GM21529 (cell line): ENCODE results near the gene BCOR.

Experiments used
- ATAC-seq: cut with Tn5 transposase; IDR thresholded peaks from one replicate; pipeline ENCODE4 v1.9.1; 2021; ENCODE audit not compliant: unreplicated experiment

BCOR gene

DNA sequence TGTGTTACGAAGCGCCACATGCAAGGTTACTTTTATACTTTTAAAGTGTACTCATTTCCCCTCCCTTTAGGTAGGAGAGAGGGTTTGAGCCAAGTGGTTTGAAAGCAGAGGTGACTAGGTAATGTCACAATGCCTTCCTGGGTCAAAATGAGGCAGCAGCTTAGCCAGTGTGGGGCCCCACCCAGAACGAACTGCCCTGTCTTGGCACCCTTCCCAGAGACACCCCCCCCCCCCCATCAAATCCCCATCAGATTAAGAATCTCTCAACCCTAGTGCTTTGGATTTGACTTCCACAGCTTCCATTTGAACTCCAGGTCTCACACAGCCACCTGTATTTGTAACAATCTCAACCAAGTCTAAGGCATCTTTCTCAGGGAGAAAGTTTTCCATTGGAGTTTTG, 31.1 kb downstream of the BCOR start:
- no peak for ATAC-seq

DNA sequence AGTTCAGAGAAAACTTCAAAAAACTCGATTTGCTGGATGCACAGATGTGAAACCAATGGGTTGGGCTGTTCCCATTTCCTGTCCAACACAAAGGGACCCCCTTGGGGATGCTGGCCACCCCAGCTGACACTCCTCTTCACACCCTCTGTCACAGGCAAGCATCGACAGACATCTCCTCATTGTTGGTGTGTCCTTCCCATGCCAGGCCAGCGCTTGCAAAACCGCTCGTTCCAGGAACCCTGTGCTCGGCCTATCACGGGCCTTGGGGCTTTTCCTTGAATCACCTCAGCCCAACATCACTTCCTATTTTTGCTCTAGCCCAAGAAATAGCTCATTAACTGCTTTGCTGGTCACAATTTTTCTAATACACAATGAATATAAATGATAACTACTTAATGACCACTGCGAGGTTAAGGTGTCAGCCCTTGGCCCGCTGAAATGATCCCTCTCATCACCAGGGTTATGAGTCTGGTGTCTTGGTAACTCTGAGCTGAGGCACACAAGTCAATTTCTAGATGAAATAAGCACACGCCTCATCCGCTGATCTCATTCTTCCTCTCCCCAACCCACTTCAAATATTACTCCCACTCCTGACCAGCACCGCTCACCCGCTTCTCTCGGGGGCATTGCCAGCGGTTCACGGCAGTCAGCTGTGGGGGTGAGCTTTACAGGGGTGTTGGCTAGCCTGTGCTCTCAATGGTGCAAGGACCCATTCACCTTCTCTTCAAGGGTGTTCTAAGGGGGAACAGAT, 32.3 kb downstream of the BCOR start:
- no peak for ATAC-seq

DNA sequence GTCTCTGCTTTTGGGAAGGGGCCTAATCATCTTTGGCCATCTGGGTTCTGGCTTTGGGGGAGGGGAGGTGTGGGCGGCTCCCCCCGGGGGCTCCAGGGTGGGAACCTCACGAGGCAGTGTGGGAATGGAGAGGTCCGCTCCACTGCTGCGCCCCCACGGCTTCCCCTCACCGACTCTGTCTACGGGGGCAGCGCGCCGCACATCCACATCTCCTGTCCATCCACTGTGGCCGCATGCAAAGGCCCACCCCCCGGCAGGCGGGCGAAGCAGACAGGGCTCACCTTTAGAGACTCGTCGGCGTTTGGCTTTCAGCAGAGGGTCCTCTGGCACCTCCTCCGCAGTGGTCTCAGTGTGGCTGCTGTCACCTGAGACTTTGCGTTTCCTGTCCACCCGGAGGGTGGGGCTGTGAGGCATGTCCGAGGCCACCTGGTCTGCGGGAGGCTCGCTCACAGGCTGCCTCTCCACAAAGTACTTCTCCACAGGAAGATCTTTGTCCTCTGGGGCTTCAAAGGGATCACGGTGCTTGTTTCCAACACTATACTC, 33.6 kb downstream of the BCOR start:
- ATAC-seq, result no peak

DNA sequence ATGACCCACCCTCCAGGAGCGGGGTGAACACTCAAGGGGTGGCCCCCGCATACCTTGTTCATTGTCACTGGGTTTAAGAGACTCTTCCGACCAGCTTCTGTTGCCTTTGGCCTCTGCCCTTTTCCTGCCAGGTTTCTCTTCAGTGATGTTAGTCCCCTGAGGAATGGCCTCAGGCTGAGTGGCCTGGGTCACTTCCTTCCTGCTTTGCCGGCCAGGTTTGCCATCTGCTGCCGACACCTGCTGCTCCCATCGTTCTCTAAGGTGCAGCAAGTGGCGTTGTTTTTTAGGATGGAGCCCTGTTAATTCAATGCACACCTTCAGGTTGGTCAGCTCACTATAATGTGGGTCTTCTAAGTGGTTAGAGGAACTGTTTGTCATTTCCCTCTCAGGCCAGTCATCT, 34.2 kb downstream of the BCOR start:
- ATAC-seq, result no peak

DNA sequence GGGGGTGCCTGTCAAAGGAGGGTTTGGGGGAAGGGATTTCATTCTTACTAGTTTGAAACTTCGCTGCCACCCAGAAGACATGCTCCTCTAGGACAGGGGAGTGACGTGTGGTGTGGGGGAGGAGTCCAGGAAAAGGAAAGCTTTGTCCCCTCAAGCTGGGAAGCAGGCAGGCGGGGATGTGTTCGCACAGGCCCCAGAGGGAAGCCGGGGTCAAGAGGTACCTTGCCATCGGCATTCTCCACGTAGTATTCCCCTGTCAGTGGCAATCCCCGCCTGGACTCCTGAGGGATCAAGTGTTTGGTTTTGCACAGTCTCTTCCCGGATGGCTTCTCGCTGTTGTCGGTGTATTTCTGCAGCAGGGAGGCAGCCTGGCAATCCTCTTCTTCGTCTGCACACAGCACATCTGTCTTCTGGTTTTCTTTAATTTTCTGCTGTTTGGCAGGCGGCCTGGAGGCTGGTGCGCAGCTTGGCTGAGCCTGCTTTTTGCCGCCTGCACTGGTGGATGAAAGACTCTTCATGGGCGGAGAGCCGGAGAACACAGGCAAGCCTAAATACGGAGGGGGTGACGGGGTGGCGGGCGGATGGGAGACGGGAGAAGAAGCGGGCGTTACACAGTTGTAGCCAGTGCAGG, 35.1 kb downstream of the BCOR start:
- ATAC-seq, result no peak

DNA sequence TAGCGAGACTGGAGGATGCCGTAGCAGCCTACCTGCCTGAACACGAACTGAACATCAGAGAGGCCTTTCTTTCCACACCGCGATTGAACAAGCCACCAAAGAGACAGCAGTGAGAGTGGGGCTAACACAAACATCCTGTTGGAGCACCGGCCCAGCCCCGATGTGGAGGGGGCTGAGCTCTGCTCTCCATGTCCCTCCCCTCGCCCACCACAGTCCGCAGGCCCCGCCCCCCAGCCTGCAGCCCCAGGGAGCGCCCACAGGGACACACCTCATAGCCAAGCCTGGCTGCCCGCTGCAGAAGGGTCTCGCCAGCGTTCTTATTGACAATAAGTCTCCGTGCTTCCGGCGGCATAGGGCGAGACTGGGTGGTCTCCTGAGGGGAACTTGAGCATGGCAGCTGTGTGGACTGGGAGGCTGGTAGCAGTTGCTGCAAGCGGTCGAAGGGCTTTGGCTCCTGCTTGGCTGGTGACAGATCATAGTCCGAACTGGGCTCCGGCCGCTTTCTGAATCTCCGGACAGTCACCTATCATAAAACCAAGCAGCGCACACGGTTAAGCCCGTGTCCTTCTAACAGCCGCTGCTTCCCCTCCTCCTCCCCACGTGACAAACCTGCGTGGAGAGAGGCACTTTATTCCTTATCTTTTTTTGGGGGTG, 35.8 kb downstream of the BCOR start:
- no peak for ATAC-seq

DNA sequence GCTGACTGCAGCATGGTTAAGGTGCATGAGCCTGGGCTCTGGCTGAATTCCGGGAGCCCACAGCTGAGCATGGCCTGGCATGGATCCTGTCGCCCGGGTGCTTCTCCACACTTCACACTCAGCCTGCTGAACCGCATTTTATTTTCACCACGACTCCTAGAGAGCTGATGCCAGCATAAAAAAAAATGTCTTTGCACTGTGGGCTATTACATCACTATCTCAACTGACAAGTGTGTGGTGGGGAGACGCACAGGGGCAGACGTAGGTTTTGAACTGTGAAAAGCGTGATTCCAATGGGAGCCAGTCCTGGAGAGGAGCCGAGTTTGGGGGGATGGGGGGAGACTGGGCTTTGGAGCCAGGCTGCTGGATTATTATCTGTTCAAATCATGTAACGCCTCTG, 36.8 kb downstream of the BCOR start:
- ATAC-seq, result no peak

DNA sequence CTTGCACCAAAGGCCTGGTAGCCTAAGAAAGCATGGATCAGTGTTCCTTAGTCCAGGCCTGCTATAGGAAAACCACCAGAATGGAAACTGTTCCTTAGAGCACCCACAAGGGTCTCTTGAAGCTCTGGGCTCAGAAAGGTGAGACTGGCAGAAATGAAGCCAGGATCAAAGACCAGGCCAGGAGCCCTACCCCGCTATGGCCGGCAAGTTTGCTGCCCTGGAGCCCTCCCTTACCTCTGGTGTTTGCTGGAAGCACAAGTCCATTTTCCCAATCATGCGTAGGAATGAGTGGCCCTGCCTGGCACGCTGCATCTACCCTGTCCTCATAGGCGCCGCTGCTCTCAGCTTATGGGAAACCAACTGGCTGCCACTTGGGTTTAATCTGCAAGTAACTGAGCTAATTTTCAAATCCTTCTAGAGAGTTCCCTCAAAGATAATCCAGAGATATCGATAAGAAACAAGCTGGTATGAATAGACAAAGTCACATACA, 37.4 kb downstream of the BCOR start:
- no peak for ATAC-seq

DNA sequence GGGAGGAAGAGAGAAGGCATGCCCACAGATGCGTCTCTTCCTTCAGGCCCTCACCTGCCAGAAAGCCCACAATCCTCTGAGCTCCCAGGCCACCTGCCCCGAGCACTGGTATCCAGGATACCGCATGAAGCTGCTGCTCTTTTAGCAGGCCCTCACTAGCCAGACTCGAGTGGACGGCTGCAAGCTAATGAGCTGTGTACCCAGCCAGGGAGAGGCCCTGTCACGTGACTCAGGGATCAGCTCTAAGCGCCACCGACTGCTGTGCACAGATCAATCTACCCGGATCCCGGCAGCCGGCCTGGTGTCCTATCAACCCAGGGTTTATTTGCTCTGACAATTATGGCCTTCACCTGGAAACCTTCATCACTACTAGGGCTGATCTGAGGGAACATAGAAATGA, 39.0 kb downstream of the BCOR start:
- no peak for ATAC-seq

DNA sequence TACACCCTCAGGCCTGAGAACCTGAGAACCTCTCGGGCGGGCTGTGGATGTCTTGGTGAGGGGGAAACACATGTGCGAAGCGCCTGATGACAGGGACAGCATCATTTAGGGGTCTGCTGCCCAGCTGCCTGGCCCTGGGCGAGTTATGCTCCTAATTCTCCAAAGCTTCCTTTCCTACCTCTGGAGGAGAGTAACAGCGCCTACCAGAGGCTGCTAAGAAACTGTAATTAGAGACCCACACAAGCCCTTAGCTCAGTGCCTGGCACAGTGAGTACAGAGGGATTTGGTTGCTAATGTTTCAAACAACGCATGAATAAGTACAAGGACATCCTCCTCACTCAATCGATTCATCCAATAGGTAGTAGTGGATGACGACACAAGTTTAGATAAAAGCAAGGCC, 40.4 kb downstream of the BCOR start:
- ATAC-seq, result no peak

DNA sequence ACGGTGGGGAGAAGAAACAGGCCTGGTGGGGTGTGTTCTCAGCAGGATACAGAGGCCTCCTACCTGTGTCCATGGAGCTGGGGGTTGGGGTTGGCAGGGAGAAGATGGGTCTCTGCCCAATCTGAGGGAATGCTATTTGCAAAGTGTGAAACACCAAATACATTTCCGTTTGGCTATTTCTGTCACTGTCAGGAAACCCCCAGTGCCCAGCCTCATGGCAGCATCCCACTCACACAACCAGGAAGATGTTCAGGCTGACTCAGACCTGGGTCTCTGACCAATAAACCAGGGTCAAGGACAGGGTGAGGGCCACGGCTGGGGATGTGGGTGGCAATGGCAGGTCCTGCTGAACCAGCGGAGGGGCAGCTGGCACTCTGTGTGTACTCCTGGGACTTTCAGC, 41.3 kb downstream of the BCOR start:
- no peak for ATAC-seq

DNA sequence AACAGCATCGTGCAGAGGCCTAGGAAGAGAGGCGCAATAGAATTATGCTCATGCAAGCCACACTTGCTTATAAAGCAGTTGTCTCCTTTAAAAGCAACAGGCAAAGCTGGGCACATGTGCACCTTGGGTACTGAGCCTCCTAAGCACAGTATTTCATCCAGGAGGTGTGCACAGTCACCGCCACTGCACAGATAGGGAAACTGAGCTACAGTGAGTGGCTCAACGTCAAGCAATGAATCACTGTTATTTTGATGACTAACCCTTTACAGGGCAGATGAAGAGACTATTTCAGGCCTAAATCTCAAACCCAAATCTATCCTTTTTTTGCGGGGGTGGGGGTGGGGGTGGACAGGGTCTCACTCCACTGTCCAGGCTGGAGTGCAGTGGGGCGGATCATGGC, 42.3 kb downstream of the BCOR start:
- no peak for ATAC-seq

DNA sequence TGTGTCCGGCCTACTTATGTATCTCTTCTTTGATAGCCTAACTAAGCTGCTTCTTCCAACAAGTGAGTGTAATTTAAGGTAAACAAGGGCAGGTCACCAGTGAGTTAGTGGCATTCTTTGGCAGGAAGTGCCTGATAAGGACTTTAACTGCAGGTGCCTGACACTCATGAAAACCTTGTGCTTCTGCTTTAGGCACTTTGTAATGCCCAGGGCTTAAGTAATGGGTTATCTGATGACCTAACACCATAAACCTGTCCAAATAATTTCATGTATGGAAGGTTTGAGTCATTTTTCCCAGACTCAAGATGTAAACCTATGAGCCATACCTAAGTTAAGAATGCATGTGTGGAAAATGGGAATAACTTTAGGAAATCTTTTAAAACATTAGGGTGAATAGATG, 43.0 kb downstream of the BCOR start:
- no peak for ATAC-seq

DNA sequence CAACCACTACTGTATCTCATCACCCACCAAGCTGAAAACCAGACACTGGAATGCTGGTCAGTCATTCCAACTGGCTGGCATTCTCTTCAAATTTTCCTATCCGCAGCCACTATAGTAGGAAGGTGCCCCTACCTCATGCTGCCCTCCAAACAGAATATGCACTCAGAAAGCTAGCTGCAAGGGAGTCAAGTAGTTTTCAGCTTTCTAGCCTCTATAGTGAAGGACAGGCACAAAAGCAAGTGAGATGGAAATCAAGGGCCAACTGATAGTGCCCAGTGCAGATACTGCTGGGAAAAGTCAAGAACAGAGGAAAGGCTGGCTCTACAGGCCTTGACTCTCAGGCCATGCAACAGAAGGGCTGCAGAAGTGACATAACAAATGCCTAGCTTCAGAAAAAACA, 47.2 kb downstream of the BCOR start:
- ATAC-seq, result no peak

DNA sequence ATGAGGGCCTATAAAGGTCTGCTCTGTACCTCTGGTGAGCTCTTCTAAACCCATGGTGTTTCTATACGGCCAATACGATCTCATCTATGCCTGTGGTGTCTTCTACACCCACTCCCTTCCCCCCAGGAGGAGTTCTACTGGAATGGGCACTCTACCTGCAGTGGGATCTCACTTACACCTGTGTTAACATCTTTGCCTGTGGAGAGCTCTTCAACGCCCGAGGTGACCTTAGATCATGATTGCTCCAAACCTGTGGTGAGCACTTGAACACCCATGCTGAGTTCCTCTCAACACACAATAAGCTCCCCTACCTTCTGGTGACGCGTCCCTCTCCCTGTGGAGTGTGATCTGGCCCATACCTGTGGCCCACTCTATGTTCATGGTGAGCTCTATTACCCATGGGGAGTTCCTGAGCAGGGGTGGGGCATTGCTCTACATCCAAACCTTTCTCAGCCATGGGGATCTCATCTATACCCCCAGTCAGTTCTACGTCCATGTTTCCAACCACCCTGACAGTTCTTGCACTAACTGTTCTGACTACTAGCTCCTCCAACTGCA, 48.6 kb downstream of the BCOR start:
- no peak for ATAC-seq

DNA sequence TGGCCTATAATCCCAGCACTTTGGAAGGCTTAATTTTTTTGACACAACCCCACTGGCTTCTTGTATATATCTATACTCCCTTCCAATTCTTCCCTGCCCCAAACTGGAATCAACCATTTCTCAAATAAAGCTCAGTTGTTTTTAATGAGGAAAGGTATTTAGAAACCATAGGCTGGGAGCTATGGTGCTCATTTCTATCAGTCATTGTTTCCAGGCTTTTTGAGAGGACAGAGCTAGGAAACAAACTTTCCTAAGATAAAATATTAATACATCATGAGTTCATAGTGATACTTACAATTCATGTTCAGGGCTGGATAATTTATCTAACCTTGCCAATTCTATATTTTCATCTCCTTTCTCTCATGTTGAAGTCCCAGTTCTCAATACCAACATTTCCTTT, 50.3 kb downstream of the BCOR start:
- no peak for ATAC-seq

DNA sequence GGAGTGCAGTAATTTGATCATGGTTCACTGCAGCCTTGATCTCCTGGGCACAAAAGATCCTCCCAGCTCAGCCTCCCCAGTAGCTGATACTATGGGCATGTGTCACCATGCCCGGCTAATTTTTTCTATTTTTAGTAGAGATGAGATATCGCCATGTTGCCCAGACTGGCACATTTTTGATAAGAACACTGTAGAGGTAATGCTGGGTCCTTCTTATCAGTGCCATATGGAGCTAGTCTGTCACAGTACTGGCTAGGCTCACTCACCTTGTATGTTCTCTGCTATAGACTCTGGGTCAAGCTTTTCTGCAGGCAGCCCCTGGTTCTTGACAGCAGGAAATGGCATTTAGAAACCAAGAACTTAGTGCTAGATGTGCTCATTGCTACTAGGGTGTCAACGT, 53.9 kb downstream of the BCOR start:
- ATAC-seq, result no peak

DNA sequence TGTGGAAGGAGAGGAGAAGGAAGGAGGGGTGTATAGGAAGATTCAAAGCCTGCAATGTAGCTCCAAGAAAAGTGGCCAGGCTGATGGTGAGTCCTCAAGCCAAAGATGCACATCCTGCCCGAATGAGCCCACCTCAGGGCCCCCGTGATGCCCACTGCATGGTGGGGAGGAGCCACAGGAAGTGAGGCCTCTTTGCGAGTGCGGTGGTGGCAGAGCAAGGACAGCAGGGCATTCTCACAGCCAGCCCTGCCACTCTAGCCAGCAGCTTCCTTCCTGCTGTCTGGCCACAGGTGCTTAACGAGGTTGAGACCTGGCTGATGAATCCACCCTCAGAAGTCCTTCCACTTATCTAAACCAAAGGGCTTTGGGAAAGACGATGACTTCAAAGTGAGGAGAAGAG, 55.8 kb downstream of the BCOR start:
- no peak for ATAC-seq

DNA sequence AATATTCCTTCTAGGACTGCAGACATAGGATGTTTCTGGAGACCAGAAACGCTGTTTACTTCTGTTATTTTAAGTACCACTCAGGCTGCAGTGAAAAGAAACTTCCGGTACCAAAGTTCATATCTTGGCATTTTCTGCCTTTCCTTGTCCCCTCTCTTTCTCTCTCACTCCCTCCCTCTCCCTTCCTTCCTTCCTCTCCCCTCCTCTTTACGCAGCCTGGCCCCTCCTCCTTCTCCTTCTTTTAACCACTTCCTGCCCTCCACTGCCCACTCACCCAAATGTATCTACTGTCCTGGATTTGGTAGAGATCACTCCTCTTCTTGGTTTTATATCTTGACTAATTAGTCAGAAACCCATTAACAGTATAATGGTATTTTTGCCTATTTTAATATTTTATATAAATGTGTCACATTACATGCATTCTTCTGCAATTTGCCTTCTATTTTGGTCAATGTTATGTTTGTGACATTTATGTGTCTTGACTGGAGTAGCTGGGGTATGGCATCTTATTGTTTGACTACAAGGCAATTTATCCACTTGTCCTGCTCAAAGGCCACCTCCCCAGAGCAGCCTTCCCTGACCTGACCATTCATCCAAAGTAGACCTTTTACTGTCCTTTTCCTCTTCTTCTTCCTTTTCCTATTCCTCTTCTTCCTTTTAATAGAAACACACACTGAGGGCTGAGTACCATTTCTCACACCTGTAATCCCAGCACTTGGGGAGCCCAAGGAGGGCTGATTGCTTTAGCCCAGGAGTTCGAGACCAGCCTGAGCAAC, 56.9 kb downstream of the BCOR start:
- ATAC-seq, result no peak

DNA sequence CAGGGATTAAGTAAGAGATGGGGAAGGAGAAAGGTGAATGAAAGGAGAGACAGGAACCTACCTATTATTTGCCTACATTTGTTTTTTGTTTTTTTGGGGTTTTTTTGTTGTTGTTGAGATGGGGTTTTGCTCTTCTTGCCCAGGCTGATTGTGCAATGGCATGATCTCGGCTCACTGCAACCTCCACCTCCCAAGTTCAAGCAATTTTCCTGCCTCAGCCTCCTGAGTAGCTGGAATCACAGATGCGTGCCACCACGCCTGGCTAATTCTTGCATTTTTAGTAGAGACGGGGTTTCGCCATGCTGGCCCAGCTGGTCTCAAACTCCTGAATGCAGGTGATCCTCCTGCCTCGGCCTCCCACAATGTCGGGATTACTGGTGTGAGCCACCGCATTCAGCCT, 57.9 kb downstream of the BCOR start:
- ATAC-seq, result no peak

DNA sequence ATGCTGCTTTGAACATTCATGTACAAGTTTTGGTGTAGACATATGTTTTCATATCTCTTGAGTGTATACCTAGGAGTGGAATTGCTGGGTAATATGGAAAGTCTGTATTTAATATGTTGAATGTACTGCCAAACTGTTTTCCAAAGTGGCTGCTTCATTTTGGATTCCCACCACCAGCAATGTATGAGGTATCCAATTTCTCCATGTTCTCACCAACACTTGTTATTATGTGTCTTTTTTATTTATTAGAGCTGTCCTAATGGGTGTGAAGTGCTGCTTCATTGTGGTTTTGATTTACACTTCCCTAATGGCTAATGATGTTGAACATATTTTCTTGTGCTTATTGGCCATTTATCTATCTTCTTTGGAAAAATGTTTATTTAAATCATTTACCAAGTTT, 60.4 kb downstream of the BCOR start:
- no peak for ATAC-seq
